Stomach (tissue), 9 donors: ENCODE results near the gene STAT6. TPM values are rescaled to one million over a fixed set of nuclear protein-coding genes. Genes with fewer than 3 reads are reported as not detected.

Experiments used
- DNase-seq, 2 donors: peaks; one replicate each; pipeline versions ENCODE4 v3.0.0 to v3.0.0-alpha.2; 2013 to 2019
- H3K27ac ChIP-seq, 5 donors: fragments of 200-600 bp in 4 of 5; sonication (generic) in 4 of 5; one replicate each; pipeline ENCODE4 v1.5.1; 2013 to 2019; ENCODE audit warnings: mild to moderate bottlenecking in 1 of 5, moderate library complexity in 1 of 5
- H3K27me3 ChIP-seq, 3 donors: fragments of 200-600 bp; sonication (generic); one replicate each; pipeline ENCODE4 v1.5.1; 2017 to 2019; ENCODE audit warnings: mixed run types in 1 of 3
- H3K36me3 ChIP-seq, 4 donors: fragments of 200-600 bp; sonication (generic); 1 replicate in 3 of 4; 2 replicates in 1 of 4; pipeline ENCODE4 v1.5.1; 2016 to 2019
- H3K4me1 ChIP-seq, 4 donors: fragments of 200-600 bp; sonication (generic); one replicate each; pipeline ENCODE4 v1.5.1; 2016 to 2019
- H3K4me3 ChIP-seq, 4 donors: fragments of 200-600 bp; sonication (generic) in 3 of 4; one replicate each; pipeline ENCODE4 v1.5.1; 2016 to 2019; ENCODE audit warnings: mild to moderate bottlenecking in 1 of 4
- H3K9me3 ChIP-seq, 4 donors: fragments of 200-600 bp; sonication (generic); one replicate each; pipeline ENCODE4 v1.5.1; 2016 to 2019
- EP300 ChIP-seq: sonication (generic); formaldehyde crosslinking; IDR thresholded peaks from one replicate; pipeline ENCODE4 v1.6.1; 2017; ENCODE audit warnings: antibody characterized with exemption
- POLR2A ChIP-seq, 4 donors: fragments of 450-650 bp; IDR thresholded peaks; one replicate each; pipeline ENCODE4 v1.6.1; 2016; ENCODE audit warnings: antibody characterized with exemption in 4 of 4, control low read depth in 2 of 4, mild to moderate bottlenecking in 1 of 4, moderate library complexity in 1 of 4
- POLR2AphosphoS5 ChIP-seq, 3 donors: sonication (generic); formaldehyde crosslinking; IDR thresholded peaks; one replicate each; pipeline ENCODE4 v1.6.1; 2016; ENCODE audit warnings: antibody characterized with exemption in 3 of 3
- WGBS, 5 donors: extraction: QIAGEN DNeasy Blood & Tissue Kit in 3 of 5; methylation state at CpG; one replicate each; pipeline versions ENCODE4 v1.1.5 to v1.1.7; 2013 to 2018; 5-methylcytosine and 5-hydroxymethylcytosine counted together
- intact Hi-C: fragments of 100-400 bp; cut with DNase I; formaldehyde crosslinking; loops from one replicate; pipeline ENCODE4 v1.15.1; 2023; ENCODE audit warnings: low total_unique reads
- polyA plus RNA-seq, 3 donors: library from polyadenylated mRNA; stranded (reverse); fragments of 200-250 nt; gene quantifications; one replicate each; pipeline ENCODE4 v1.2.3, GENCODE V29; 2013
- total RNA-seq, 5 donors: library from RNA; depleted of rRNA; stranded (reverse); fragments of >200 nt; gene quantifications; one replicate each; pipeline versions ENCODE4 v1.1.0 to v1.2.3, GENCODE V29; 2014 to 2016
- TF ChIP-seq, protein P1 (sequence below), 7 experiments: fragments of 450-650 bp in 4 of 7; fragments of 200-600 bp in 3 of 7; sonication (generic) in 3 of 7; IDR thresholded peaks; one replicate each; pipeline ENCODE4 v1.5.1; 2016 to 2019; ENCODE audit warnings: antibody characterized with exemption in 7 of 7, control low read depth in 2 of 7, mild to moderate bottlenecking in 1 of 7
- donor health status: healthy with polysubstance abuse.
- donor health status: Bipolar disorder and iron deficiency.
- donor health status: healthy.

The STAT6 gene
- total and polyA plus RNA-seq, 8 donors = 81.9 to 477 (median 178) TPM

DNA sequence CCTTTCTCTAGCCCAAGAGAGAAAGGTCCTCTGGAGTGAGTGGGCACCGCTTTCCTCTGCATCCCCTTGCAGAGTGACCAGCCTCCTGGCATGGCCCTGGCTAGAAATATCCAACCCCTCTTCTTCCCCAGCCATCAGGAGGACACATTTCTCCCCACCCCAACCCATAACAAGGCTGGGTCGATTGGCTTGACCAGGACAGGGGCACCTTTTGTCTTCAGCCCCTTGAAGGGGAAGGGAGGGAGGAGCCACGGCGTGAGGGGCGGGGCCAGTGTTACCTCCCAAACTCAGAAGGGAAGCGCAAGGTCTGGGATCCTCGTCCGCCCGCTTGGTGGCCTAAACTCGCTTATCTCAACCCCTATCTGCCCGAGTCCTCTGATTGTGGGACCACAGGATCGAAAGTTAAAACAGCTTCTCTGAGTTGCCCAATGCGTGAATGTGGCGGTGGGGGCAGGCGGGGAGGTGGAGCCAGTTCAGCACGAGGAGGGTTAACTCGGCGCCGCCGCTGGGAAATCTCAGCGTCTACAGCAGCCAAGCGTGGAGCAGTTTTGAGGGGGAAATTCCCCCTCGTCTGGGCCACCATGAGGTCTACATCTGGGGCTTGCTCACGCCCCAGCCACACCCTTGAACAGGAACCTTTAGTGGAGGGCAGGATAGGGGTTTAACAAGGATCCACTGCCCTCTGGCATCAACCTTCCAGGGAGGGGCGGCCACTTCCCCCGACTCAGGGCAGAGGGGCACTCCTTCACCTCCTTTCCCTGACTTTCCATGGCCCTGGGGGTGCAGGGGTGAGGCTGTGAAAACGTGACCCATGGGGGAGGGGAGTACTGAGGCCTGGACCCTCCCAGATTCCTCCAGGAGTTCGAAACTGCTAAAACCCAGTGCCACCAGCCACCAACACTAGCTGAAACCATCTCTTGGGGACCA, 795 bp downstream of the STAT6 start:
- peak; percentile 68 to 85 for DNase-seq
- TF ChIP-seq EP300 (no peak), POLR2A (IDR thresholded peaks at IDR 0.05) (no peak), POLR2AphosphoS5 (IDR thresholded peaks at IDR 0.05) (peak in 1 of 3 donors; percentile 24)
- TF ChIP-seq, protein P1, sequence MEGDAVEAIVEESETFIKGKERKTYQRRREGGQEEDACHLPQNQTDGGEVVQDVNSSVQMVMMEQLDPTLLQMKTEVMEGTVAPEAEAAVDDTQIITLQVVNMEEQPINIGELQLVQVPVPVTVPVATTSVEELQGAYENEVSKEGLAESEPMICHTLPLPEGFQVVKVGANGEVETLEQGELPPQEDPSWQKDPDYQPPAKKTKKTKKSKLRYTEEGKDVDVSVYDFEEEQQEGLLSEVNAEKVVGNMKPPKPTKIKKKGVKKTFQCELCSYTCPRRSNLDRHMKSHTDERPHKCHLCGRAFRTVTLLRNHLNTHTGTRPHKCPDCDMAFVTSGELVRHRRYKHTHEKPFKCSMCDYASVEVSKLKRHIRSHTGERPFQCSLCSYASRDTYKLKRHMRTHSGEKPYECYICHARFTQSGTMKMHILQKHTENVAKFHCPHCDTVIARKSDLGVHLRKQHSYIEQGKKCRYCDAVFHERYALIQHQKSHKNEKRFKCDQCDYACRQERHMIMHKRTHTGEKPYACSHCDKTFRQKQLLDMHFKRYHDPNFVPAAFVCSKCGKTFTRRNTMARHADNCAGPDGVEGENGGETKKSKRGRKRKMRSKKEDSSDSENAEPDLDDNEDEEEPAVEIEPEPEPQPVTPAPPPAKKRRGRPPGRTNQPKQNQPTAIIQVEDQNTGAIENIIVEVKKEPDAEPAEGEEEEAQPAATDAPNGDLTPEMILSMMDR (IDR thresholded peaks at IDR 0.05) = no peak
- no peaks in the 10 kb centered on the region for H3K9me3 ChIP-seq
- peaks cover 18 to 33% (median 28%) of the 10 kb centered on the region in 4 donors for H3K36me3 ChIP-seq
- H3K27me3 ChIP-seq = no peaks in the 10 kb centered on the region
- intact Hi-C loops = loop anchor here (5.0 kb wide), 1 partner anchor 43 kb away; no protein-coding TSS in a partner anchor
- H3K4me1 ChIP-seq = peaks cover 26 to 57% (median 48%) of the 10 kb centered on the region in 4 donors
- 2 to 3% (median 3%) methylated on average over 26 to 28 of the region's 28 CpGs for WGBS, 5 donors
- H3K4me3 ChIP-seq = peak overlapping the region; percentile 68 to 85 (median 82)
- peak overlapping the region; percentile 97 to 100 (median 97) for H3K27ac ChIP-seq

DNA sequence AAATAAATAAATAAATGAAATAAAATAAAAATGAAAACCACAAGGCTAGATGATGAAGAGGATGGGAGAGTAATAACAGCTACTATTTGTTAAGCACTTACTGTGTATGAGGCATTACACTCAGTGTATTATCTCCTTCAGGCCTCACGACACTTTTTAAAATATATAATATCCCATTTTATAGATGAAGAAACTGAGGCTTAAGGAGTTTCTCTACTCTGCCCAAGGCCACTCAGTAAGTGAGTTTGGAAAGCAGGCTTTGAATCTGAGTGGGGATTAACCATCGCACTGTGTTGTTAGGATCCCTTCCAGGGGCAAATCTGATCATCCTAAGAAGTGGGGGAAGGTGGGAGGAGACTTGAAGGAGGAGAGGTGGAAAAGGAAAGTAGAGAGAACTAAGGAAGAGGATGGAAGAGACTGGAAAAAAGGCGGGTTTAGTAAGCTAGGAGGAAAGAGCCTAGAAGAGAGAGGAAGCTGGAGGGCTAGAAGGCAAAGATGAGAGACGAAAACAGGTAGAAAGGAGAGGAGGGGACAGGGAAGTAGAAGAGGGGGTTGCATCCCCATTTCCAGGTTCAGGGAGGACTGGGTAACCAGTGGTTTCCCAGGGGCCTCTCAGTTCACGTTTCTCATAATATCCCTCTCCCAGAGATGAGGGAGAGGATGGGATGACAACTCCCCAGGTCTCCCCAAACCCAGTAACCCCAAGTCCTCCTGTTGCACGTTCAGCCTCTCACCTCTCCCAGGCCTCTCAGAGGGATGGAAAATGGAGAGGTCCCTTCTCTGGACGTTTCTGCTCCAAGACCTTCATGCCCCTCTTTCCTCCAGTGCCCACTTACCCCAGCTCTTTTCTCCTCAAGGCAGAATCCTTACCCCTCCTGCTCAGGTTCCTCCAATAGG, 1.7 kb downstream of the STAT6 start:
- no peak for DNase-seq
- H3K27ac ChIP-seq = peak overlapping the region; percentile 97 to 100 (median 97)
- WGBS, 5 donors = 44 to 51% (median 49%) methylated on average over 7 of the region's 7 CpGs

DNA sequence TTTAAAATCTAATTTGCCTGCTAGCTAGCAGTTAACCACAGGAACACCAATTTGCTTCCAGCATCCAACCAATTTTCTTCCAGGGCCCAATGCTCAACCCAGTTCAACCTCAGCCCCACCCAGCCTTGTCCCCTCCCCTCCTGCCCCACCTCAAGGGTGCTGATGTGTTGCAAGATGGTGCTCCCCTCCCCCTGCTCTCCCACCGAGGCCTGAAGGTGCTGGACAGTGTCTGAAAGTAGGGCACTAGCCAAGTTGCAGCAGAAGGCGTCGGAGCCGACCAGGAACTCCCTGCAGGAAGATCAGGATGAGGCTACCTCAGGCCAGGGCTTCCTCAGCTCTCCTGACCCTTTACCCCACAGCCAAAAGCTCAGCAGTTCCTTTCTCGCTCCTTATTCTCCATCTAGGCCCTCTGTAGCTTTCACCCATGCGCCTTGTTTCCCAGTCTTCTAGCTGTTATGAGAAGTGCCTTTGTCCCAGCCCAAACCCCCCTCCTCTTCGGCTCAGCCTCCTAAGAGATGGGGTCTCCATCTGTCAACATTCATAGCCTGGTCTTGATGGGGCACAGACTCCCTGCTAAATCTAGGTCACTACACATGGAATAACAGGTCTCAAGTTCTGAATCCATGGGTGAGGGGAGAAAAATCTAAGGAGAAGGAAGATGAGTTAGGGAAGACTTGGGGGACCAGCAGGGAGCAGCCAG, 3.6 kb downstream of the STAT6 start:
- no peak for TF ChIP-seq POLR2A (IDR thresholded peaks at IDR 0.05)
- no peak for TF ChIP-seq EP300
- no peak for TF ChIP-seq POLR2AphosphoS5 (IDR thresholded peaks at IDR 0.05)
- TF ChIP-seq, protein P1 (IDR thresholded peaks at IDR 0.05) = no peak
- WGBS, 5 donors = 69 to 75% (median 72%) methylated on average over 7 of the region's 7 CpGs
- DNase-seq = peak in 1 of 2 donors; percentile 21
- intact Hi-C loops = no loop called here
- Histone ChIP-seq H3K27me3 (no peaks in the 10 kb centered on the region), H3K9me3 (no peaks in the 10 kb centered on the region), H3K27ac (peak overlapping the region in 2 of 5 donors; percentile 5 to 22), H3K36me3 (peaks cover 39 to 57% (median 52%) of the 10 kb centered on the region in 4 donors), H3K4me1 (peaks cover 26 to 68% (median 46%) of the 10 kb centered on the region in 4 donors), H3K4me3 (peak overlapping the region in 1 of 4 donors; percentile 14)

More for the DNA sequence above, 1.7 kb downstream of the STAT6 start:
- Histone ChIP-seq H3K4me3 (peak overlapping the region; percentile 68 to 85 (median 82)), H3K36me3 (peaks cover 27 to 42% (median 37%) of the 10 kb centered on the region in 4 donors), H3K4me1 (peaks cover 26 to 60% (median 48%) of the 10 kb centered on the region in 4 donors), H3K27me3 (no peaks in the 10 kb centered on the region), H3K9me3 (no peaks in the 10 kb centered on the region)
- TF ChIP-seq, protein P1 (IDR thresholded peaks at IDR 0.05) = no peak
- TF ChIP-seq POLR2A (IDR thresholded peaks at IDR 0.05) (no peak), EP300 (no peak), POLR2AphosphoS5 (IDR thresholded peaks at IDR 0.05) (no peak)
- intact Hi-C loops = loop anchor here (5.0 kb wide), 1 partner anchor 42 kb away; no protein-coding TSS in a partner anchor
